GM12878 (cell line): ENCODE measurements around the gene BICDL2. TPM values are rescaled to one million over a fixed set of nuclear protein-coding genes. Genes with fewer than 3 reads are reported as not detected.

ENCODE experiments used
- ATAC-seq: fragments of 200-7000 bp; cut with Tn5 transposase; 3 replicates; pipeline ENCODE4 v1.9.1; 2020; ENCODE audit warnings: mild to moderate bottlenecking, moderate library complexity
- BruUV-seq: library from RNA; stranded (reverse); fragments of 400-500 nt; replicated peaks from 2 replicates; lab custom pipeline; 2021; lab: Mats Ljungman, UMichigan
- CTCF ChIA-PET: fragments of 300-600 bp; sonication (Branson Sonifier 250); formaldehyde crosslinking; extraction: SDS; loops from one replicate; lab custom pipeline; 2021; ENCODE audit warnings: inconsistent platforms; lab: Yijun Ruan, JAX
- POLR2A ChIA-PET: fragments of 350-600 bp; formaldehyde crosslinking; extraction: SDS; loops from one replicate; lab custom pipeline; 2021; ENCODE audit warnings: inconsistent platforms; lab: Charles Lee
- RAD21 ChIA-PET: fragments of 300-600 bp; sonication (Branson Sonifier 250); formaldehyde crosslinking; loops from one replicate; lab custom pipeline; 2023; ENCODE audit warnings: antibody characterized with exemption; ENCODE audit not compliant: unreplicated experiment; lab: Charles Lee
- SMC1A ChIA-PET: fragments of 300-600 bp; sonication (Branson Sonifier 250); formaldehyde crosslinking; loops from one replicate; lab custom pipeline; 2023; ENCODE audit not compliant: unreplicated experiment, uncharacterized antibody; lab: Charles Lee
- DNase-seq: peaks from one replicate; pipeline ENCODE4 v3.0.0-alpha.2; 2011; ENCODE audit warnings: low read depth, low spot score
- FAIRE-seq: peaks from 3 replicates; lab custom pipeline; 2011; peaks lifted over from hg19 to GRCh38; lab: Jason Lieb, UNC
- H2AFZ ChIP-seq: 2 replicates; pipeline ENCODE4 v1.6.0; 2011; ENCODE audit warnings: low read depth, low read length, control low read depth; ENCODE audit not compliant: control insufficient read depth
- H3K27ac ChIP-seq: 2 replicates; pipeline ENCODE4 v1.5.1; 2011; ENCODE audit warnings: control low read depth; ENCODE audit not compliant: control insufficient read depth, insufficient read depth
- H3K27me3 ChIP-seq, 2 experiments: replicated peaks in 1 of 2; 2 replicates each; pipeline versions ENCODE4 v1.6.0 to v1.6.1; 2011; ENCODE audit warnings: low read length in 1 of 2; ENCODE audit not compliant: control insufficient read depth in 2 of 2, insufficient read depth in 2 of 2
- H3K36me3 ChIP-seq, 2 experiments: 2 replicates each; pipeline ENCODE4 v1.5.1; 2011; ENCODE audit warnings: low read length in 1 of 2; ENCODE audit not compliant: control insufficient read depth in 2 of 2, insufficient read depth in 2 of 2
- H3K4me1 ChIP-seq: 2 replicates; pipeline ENCODE4 v1.6.1; 2011; ENCODE audit warnings: mild to moderate bottlenecking, low read length, moderate library complexity, mixed read lengths; ENCODE audit not compliant: control insufficient read depth, insufficient read depth
- H3K4me2 ChIP-seq: 2 replicates; pipeline ENCODE4 v1.6.0; 2011; ENCODE audit warnings: control low read depth; ENCODE audit not compliant: control insufficient read depth, insufficient read depth
- H3K4me3 ChIP-seq: fragments of 200-600 bp; sonication (generic); 2 replicates; pipeline ENCODE4 v1.5.1; 2016
- H3K79me2 ChIP-seq: 2 replicates; pipeline ENCODE4 v1.6.0; 2011; ENCODE audit warnings: low read length; ENCODE audit not compliant: control insufficient read depth, insufficient read depth
- H3K9ac ChIP-seq: 2 replicates; pipeline ENCODE4 v1.8.0; 2011; ENCODE audit warnings: low read length, control low read depth, mixed read lengths; ENCODE audit not compliant: control insufficient read depth, insufficient read depth
- H3K9me3 ChIP-seq: replicated peaks from 3 replicates; pipeline ENCODE4 v1.5.1; 2011; ENCODE audit warnings: mild to moderate bottlenecking, low read length; ENCODE audit not compliant: control insufficient read depth, insufficient read depth
- H4K20me1 ChIP-seq: 2 replicates; pipeline ENCODE4 v1.6.0; 2011; ENCODE audit not compliant: control insufficient read depth, insufficient read depth
- CBX3 ChIP-seq: fragments of 200-600 bp; sonication (generic); IDR thresholded peaks from 2 replicates; pipeline ENCODE4 v1.6.1; 2016; ENCODE audit warnings: low read depth, borderline replicate concordance
- CREB1 ChIP-seq: IDR thresholded peaks from 2 replicates; pipeline ENCODE4 v1.6.1; 2012; ENCODE audit warnings: low read depth, mild to moderate bottlenecking, inconsistent platforms
- ETV6 ChIP-seq, 2 experiments: fragments of 450-650 bp in 1 of 2; IDR thresholded peaks in 1 of 2; conservative IDR thresholded peaks in 1 of 2; 2 replicates each; pipeline ENCODE4 v1.6.1; 2014; ENCODE audit warnings: antibody characterized with exemption in 1 of 2, borderline replicate concordance in 1 of 2, low read depth in 1 of 2, mild to moderate bottlenecking in 1 of 2, moderate library complexity in 1 of 2
- GATAD2B ChIP-seq: fragments of 450-650 bp; conservative IDR thresholded peaks from 2 replicates; pipeline ENCODE4 v1.6.1; 2017; ENCODE audit warnings: low read depth, mild to moderate bottlenecking, moderate library complexity
- HCFC1 ChIP-seq: fragments of 150-350 bp; IDR thresholded peaks from 2 replicates; pipeline ENCODE4 v1.6.1; 2014; ENCODE audit warnings: low read length
- HDGF ChIP-seq: fragments of 450-650 bp; IDR thresholded peaks from 2 replicates; pipeline ENCODE4 v1.6.1; 2016; ENCODE audit warnings: antibody characterized with exemption
- LARP7 ChIP-seq: fragments of 450-650 bp; IDR thresholded peaks from 2 replicates; pipeline ENCODE4 v1.6.1; 2017; ENCODE audit warnings: mild to moderate bottlenecking
- MXI1 ChIP-seq: fragments of 150-350 bp; IDR thresholded peaks from 2 replicates; pipeline ENCODE4 v1.6.1; 2011; ENCODE audit warnings: low read depth, mild to moderate bottlenecking, inconsistent platforms, low read length, improper control_type of control experiment
- PAX5 ChIP-seq: IDR thresholded peaks from 2 replicates; pipeline ENCODE4 v1.6.1; 2011; ENCODE audit warnings: low read depth, low read length, borderline replicate concordance
- POLR2A ChIP-seq: IDR thresholded peaks from 2 replicates; pipeline ENCODE4 v1.6.1; 2011; ENCODE audit warnings: low read depth, mild to moderate bottlenecking, low read length
- RAD21 ChIP-seq: IDR thresholded peaks from 2 replicates; pipeline ENCODE4 v1.6.1; 2011; ENCODE audit warnings: mild to moderate bottlenecking, low read depth, low read length, moderate library complexity; ENCODE audit not compliant: insufficient read depth
- RELB ChIP-seq: fragments of 450-650 bp; IDR thresholded peaks from 2 replicates; pipeline ENCODE4 v1.6.1; 2017; ENCODE audit warnings: low read depth, mild to moderate bottlenecking, moderate library complexity
- SMAD5 ChIP-seq: IDR thresholded peaks from 2 replicates; pipeline ENCODE4 v1.6.1; 2016; ENCODE audit warnings: antibody characterized with exemption, low read depth
- SMC3 ChIP-seq: IDR thresholded peaks from 2 replicates; pipeline ENCODE4 v1.6.1; 2011; ENCODE audit warnings: low read length, improper control_type of control experiment, borderline replicate concordance
- STAT1 ChIP-seq: fragments of 450-650 bp; conservative IDR thresholded peaks from 2 replicates; pipeline ENCODE4 v1.6.1; 2014; ENCODE audit warnings: antibody characterized with exemption, mild to moderate bottlenecking
- TCF12 ChIP-seq: IDR thresholded peaks from 2 replicates; pipeline ENCODE4 v1.6.1; 2011; ENCODE audit warnings: low read depth, mild to moderate bottlenecking, low read length
- WRNIP1 ChIP-seq: IDR thresholded peaks from 2 replicates; pipeline ENCODE4 v1.6.1; 2011; ENCODE audit warnings: low read depth, low read length, improper control_type of control experiment, borderline replicate concordance
- ZNF622 ChIP-seq: fragments of 450-650 bp; IDR thresholded peaks from 2 replicates; pipeline ENCODE4 v1.6.1; 2017; ENCODE audit warnings: mild to moderate bottlenecking, inconsistent platforms
- ZNF687 ChIP-seq: fragments of 450-650 bp; IDR thresholded peaks from 2 replicates; pipeline ENCODE4 v1.6.1; 2017; ENCODE audit warnings: mild to moderate bottlenecking, moderate library complexity
- WGBS: methylation state at CpG from one replicate; pipeline ENCODE4 v1.1.6; 2016; ENCODE audit warnings: low lambda C conversion rate; ENCODE audit not compliant: insufficient replicate concordance, insufficient coverage; ENCODE audit errors: missing lambda C conversion rate; 5-methylcytosine and 5-hydroxymethylcytosine counted together
- in situ Hi-C: fragments of 300-500 bp; cut with MboI; formaldehyde crosslinking; loops from 9 replicates; pipeline ENCODE4 v1.14.3; 2018; ENCODE audit warnings: mixed read lengths
- intact Hi-C: fragments of 100-400 bp; cut with micrococcal nuclease; formaldehyde crosslinking; loops from one replicate; pipeline ENCODE4 v1.14.2; 2022; ENCODE audit not compliant: unreplicated experiment
- polyA plus RNA-seq, 11 experiments: library from polyadenylated mRNA; depleted of rRNA in 4 of 11; unstranded in 6 of 11; stranded (reverse) in 5 of 11; fragments of >200 nt; fragmentation: Nextera tagmentation in 4 of 11; fragmentation: Illumina TruSeq in 1 of 11; extraction: Ambion mirVana in 4 of 11; extraction: Trizol in 1 of 11; gene quantifications; 1 replicate in 1 of 11; 2 replicates in 10 of 11; pipeline versions ENCODE4 v1.2.1 to v1.2.3, GENCODE V29; 2011 to 2016; ENCODE audit warnings: inconsistent platforms in 2 of 11, missing spikeins in 2 of 11, low read depth in 1 of 11
- total RNA-seq, 4 experiments: library from RNA; depleted of rRNA in 3 of 4; stranded (reverse); fragments of >200 nt in 3 of 4; fragmentation: Illumina TruSeq in 1 of 4; extraction: Trizol in 1 of 4; gene quantifications; 2 replicates each; pipeline versions ENCODE4 v1.2.1 to v1.2.3, GENCODE V29; 2013 to 2021

The BICDL2 gene
- total and polyA plus RNA-seq, 10 of the 15 experiments (the other 5 are each of a cell fraction or from before 2014, with no cell fraction given): not detected

- POLR2A ChIA-PET: interaction anchor here (0.7 to 1.4 kb wide), 5 partner anchors 20 to 105 kb away, joined by 3 to 4 read pairs (median 3); no protein-coding TSS in a partner anchor
- no peaks in the 10 kb centered on the region for H3K9me3 ChIP-seq
- peaks cover 7 to 8% of the 10 kb centered on the region in 2 experiments for H3K27me3 ChIP-seq
- BruUV-seq: no TSS peak
- CTCF ChIA-PET: interaction anchor here (0.6 to 18.2 kb wide), 33 partner anchors 8 to 500 kb away, joined by 3 to 421 read pairs (median 4); partner anchors contain the start of genes PKMYT1, TNFRSF12A and ZNF213
- H4K20me1 ChIP-seq: 0 out of 2 replicates have a peak, but pooled peaks cover 3% of the 10 kb centered on the region
- no peaks in the 10 kb centered on the region for H3K79me2 ChIP-seq
- H3K4me1 ChIP-seq: peaks cover 6% of the 10 kb centered on the region
- no peak overlapping the region for H3K27ac ChIP-seq
- H3K4me2 ChIP-seq: no peak overlapping the region
- ATAC-seq (peak; percentile 64), FAIRE-seq (peak; percentile 38), DNase-seq (peak; percentile 23)
- intact Hi-C loops (loop anchor here (1.0 kb wide), 1 partner anchor 25 kb away; no protein-coding TSS in a partner anchor), in situ Hi-C loops (no loop called here)
- WGBS: 7% methylated on average over 49 of the region's 58 CpGs
- H3K36me3 ChIP-seq: peaks cover 4 to 7% of the 10 kb centered on the region in 2 experiments; a peak in 3 of 4 replicates
- H3K4me3 ChIP-seq: no peak overlapping the region
- SMC1A ChIA-PET: interaction anchor here (0.6 to 10.1 kb wide), 8 partner anchors 12 to 1528 kb away, joined by 3 to 91 read pairs (median 4); no protein-coding TSS in a partner anchor
- H3K9ac ChIP-seq: no peak overlapping the region
- H2AFZ ChIP-seq: no peak overlapping the region
- RAD21 ChIA-PET: interaction anchor here (1.0 to 6.5 kb wide), 9 partner anchors 8 to 102 kb away, joined by 4 to 94 read pairs (median 8); partner anchors contain the start of genes KREMEN2 and TNFRSF12A
- no peak for TF ChIP-seq SMAD5
- TF ChIP-seq GATAD2B: no peak
- no peak for TF ChIP-seq ZNF687
- TF ChIP-seq STAT1: no peak
- TF ChIP-seq CBX3: no peak
- peak; percentile 26; the same call in 1 of the 2 replicates for TF ChIP-seq CREB1
- TF ChIP-seq HDGF: no peak
- 0 out of 2 replicates have a peak, but pooled peaks have one; percentile 49 for TF ChIP-seq LARP7
- no peak for TF ChIP-seq RELB
- no peak for TF ChIP-seq WRNIP1
- no peak for TF ChIP-seq HCFC1
- no peak for TF ChIP-seq ZNF622
- no peak for TF ChIP-seq ETV6 (conservative IDR thresholded peaks at IDR 0.05 in 1 of 2, IDR thresholded peaks at IDR 0.05 in 1 of 2; ENCODE audit: borderline replicate concordance in 1 of 2, low read depth in 1 of 2)
- TF ChIP-seq SMC3: peak; percentile 55; the same call in 1 of the 2 replicates
- TF ChIP-seq TCF12: 0 out of 2 replicates have a peak, but pooled peaks have one; percentile 44
- TF ChIP-seq MXI1: no peak
- TF ChIP-seq PAX5: peak; percentile 34; the same call in 1 of the 2 replicates
- TF ChIP-seq POLR2A: peak; percentile 37; the same call in 1 of the 2 replicates
- TF ChIP-seq RAD21: peak; percentile 60
These were observed 8.6 kb downstream of the BICDL2 start for GRCh38 chr16:3027983-3028715.
